Activated CD4-positive, alpha-beta T cell treated with anti-CD3 and anti-CD28 coated beads, Interleukin-10, Interleukin-2, amounts not matched to agents 100 ng/mL and 50 ng/mL, durations not matched to agents 16 hours and 8 hours (primary cell): ENCODE results near the gene KRTAP4-5.
"Not testable (repeated sequence)": the region's sequence is repeated elsewhere in the genome, so short reads cannot be mapped to it uniquely, and the experiment has no call there.

Experiments used
- DNase-seq: peaks from one replicate; pipeline ENCODE4 v3.0.0-alpha.2; 2020

Gene KRTAP4-5

GRCh38 chr17:41105347-41105746, 44.3 kb downstream of the KRTAP4-5 start, which contains the start of gene KRTAP4-9:
Gene KRTAP4-9, plus strand, starts transcription at chr17:41105389. Its CDS starts 0 bp downstream, at chr17:41105389.
- DNase-seq: not testable (repeated sequence)

- not testable (repeated sequence) for DNase-seq
These were observed 45.1 kb downstream of the KRTAP4-5 start for GRCh38 chr17:41104386-41105038.

DNA sequence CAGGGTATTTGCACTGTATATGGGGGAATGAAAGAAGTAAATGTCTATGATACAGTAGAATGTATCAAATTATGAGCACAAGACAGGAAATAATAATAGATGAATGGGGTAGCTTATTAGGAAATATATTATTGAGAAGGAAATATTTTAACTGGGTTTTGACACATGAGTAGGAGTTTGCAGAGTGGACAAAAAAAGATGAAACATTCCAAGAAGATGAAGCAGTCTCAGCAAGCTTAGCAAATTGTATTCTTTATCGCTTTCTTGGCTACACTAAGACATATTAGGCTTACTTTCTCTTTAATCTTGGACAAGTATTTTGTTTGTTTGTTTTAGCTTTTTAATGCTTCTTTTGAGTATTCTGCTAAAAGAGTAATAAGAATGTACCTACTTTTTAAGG, 45.7 kb downstream of the KRTAP4-5 start:
- DNase-seq: no peak

- DNase-seq: no peak
These were observed 47.9 kb downstream of the KRTAP4-5 start, which contains the start of gene KRTAP4-16 for GRCh38 chr17:41101586-41102259. Gene KRTAP4-16, minus strand, starts transcription at chr17:41102209. Its CDS starts 0 bp downstream, at chr17:41102209.

DNA sequence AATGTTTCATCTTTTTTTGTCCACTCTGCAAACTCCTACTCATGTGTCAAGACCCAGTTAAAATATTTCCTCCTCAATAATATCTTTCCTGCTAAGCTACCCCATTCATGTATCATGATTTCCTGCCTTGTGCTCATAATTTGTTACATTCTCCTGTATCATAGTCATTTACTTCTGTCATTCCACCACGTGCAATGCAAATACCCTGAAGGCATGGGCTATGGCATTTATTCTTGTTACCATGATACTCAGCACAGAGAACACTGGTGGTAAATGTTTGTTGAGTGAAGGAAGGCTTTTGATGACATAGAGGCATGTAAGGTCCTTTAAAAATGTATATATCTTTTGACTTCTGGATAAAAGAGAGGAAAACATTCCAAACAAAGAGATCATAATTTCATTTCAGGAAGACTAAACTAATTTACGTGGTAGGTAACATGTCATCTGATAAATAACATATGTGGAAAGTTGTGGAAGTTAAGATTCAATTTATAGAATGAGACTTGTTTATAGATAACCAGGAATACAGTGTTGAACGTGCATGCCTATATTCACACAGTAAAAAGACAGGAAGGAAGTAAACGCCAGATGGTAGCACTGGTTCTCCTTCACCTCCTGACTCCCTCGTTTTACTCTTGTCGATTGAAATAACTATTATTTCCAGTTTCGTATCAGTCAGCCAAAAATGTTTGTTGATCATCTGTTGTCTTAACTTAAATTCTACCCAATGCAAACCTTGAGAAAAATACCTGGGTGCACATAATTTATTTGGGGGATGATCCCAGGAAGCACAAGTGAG, 49.7 kb downstream of the KRTAP4-5 start:
- not testable (repeated sequence) for DNase-seq
